ENCODE measurements around the gene ENHO. TPM values are rescaled to one million over a fixed set of nuclear protein-coding genes. Genes with fewer than 3 reads are reported as not detected.

Gene ENHO
- total RNA-seq (under 1 TPM in 6 of 10 donors, not detected in 4; 0.32 to 0.64 (median 0.42) TPM), polyA plus RNA-seq (1 to 10 TPM in 1 of 2 donors, under 1 TPM in 1; 0.46 to 1.2 TPM)
- long read RNA-seq, donor 1, result 0 reads
- long read RNA-seq, donor 2, partial matches to known transcripts, result 0 of 2 reads
- long read RNA-seq, donor 2, other reads (novel, unspliced or antisense), result 0 of 2 reads
- long read RNA-seq, donor 3, result 0 reads

DNA sequence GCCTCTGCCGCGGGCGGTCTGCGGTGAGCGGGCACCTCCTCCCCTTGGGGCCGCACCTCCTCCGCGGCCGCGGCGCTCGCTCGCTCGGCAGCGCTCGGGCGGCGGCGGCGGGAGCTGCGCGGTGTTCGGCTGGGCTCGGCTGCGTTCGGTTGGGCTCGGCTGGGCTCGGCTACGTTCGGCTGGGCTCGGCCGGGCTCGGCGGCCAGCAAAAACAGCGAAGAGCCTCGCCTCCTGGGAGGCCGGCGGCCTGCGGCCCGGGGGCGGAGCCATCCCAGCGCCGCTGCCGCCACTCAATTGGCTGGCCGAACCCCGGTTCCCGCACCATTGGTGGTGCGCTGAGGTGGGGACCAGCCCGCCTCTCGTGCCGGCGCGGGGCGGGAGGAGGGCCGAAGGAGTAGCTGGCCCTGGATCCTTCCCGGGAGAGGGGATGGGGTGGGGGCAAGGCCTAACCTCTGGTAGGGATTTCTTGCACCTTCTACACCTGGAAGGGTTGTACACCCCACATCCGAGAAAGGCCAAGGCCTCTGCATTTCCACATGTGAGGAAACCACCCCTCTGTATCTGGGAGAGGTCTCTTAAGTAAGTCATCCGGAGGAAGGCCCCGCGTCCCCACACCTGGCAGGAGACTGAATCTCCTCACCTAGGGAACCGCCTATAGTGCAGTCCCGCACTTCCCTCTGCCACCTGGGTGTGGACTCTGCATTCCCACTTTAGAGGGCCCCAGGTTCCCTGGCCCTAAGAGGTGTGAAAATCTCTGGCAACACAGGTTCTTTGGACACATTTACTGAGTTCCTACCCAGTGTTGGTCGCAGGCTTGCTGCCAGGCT lies at the start of gene ENHO:
ENHO (minus strand) TSS at position 20 of the 827 bp plus-strand sequence. CDS start 1,295 bp downstream, outside the sequence.
- Histone ChIP-seq H3K9me3 (no peaks in the 10 kb centered on the region), H3K27me3 (peaks cover 0 to 25% (median 0%) of the 10 kb centered on the region in 7 donors), H3K4me3 (peak within 1 kb of the TSS in 9 of 10 donors; percentile 43 to 55 (median 48)), H3K36me3 (no peaks in the 10 kb centered on the region), H3K4me1 (peaks cover 0 to 10% (median 8%) of the 10 kb centered on the region in 9 donors), H3K27ac (no peak within 1 kb of the TSS)
- peak; percentile 84 to 91 for DNase-seq
- TF ChIP-seq CTCF (IDR thresholded peaks at IDR 0.05), result peak in 1 of 9 donors; percentile 11
- WGBS, 2 donors, result 5% methylated on average over 62 to 63 of the region's 63 CpGs
- peak; percentile 97 to 99 (median 98) for ATAC-seq
- intact Hi-C loops (cut with DNase I), result loop anchor here in 1 of 10 donors (2.0 kb wide), 1 partner anchor 64 kb away; the partner anchor contains the start of genes DNAI1 and FAM219A

DNA sequence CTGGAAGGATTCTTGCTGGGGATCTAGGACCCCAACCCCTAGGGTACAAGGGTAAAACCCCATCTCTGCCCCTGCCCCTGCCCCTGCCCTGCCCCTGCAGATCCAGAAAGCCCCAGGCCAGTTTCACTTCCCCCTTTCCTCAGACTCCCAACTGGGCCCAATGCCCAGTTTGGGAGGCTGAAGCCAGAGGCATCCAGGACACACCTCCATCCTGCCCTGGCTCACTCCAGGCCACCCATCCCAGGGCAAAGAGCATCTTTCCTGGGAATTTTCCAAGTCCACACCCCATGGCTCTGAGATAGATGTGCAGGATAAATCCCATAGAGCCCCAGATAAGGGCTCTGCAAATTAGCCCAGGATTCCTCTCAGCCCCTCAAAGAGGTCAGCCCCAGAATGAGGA lies 49.3 kb upstream of the ENHO start:
- H3K4me3 ChIP-seq, result no peak overlapping the region
- no peaks in the 10 kb centered on the region for H3K36me3 ChIP-seq
- no peak overlapping the region for H3K27ac ChIP-seq
- peaks cover 0 to 14% (median 4%) of the 10 kb centered on the region in 7 donors for H3K27me3 ChIP-seq
- TF ChIP-seq CTCF (IDR thresholded peaks at IDR 0.05), result no peak
- intact Hi-C loops (cut with DNase I), result no loop called here
- peaks cover 0 to 7% (median 0%) of the 10 kb centered on the region in 9 donors for H3K4me1 ChIP-seq
- no peaks in the 10 kb centered on the region for H3K9me3 ChIP-seq
- DNase-seq (peak in 1 of 2 donors; percentile 6), ATAC-seq (no peak)

DNA sequence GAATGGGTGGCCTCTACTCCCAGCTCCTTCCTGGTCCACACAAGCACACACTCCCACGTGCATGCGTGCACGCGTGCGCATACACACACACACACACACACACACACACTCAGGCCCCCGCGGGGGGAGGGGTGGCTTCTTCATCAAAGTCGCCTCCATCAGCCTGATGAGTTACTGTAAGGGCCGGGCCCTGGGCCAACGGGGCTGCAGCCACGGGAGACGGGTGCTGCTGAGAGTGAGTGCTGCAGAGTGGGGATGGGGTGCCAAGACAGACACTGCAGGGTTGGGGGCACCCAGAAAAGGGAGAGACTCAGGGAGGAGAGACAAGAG lies 48.7 kb upstream of the ENHO start:
- Histone ChIP-seq H3K27ac (no peak overlapping the region), H3K4me1 (peaks cover 0 to 7% (median 0%) of the 10 kb centered on the region in 9 donors), H3K9me3 (no peaks in the 10 kb centered on the region), H3K27me3 (peaks cover 0 to 13% (median 6%) of the 10 kb centered on the region in 7 donors), H3K4me3 (no peak overlapping the region), H3K36me3 (no peaks in the 10 kb centered on the region)
- no peak for TF ChIP-seq CTCF (IDR thresholded peaks at IDR 0.05)
- WGBS, 2 donors, result 64 to 71% methylated on average over 12 of the region's 12 CpGs
- intact Hi-C loops (cut with DNase I), result no loop called here
- ATAC-seq, result peak in 1 of 8 donors; percentile 21
- DNase-seq, result peak in 1 of 2 donors; percentile 3

DNA sequence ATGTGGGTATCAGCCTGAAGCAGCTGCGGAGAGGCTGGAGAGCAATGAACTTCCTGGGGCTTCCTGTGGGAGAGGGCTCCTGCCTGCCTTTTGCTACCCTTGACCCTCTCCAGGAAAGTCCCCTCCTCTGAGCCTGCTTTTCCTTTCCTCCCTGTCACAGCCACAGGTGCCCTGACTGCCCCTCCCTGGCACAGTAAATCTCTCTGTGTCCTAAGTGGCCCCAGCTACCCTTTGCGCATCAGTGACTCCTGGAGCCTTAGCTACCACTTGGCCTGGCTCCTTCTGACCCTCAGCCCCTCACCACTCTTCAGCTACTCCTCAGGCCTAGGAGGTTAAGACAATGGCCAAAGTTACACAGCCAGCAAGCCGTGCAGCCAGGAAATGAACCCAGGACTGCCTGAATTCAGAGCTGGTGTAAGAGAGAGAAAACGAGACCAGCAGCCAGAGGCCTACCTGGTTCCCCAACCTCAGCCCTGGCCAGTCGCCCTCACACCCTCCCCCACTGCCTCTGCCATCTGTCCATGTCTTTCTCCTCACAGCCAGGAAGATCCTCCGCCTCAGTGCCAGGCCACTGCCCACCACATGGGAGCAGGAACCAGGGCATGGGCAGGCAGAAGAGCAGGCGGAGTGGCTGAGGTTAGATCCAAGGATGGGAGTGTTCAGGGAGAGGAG lies 48.2 kb upstream of the ENHO start:
- no peaks in the 10 kb centered on the region for H3K36me3 ChIP-seq
- no peak overlapping the region for H3K27ac ChIP-seq
- 84 to 87% methylated on average over 7 of the region's 7 CpGs for WGBS, 2 donors
- DNase-seq (peak in 1 of 2 donors; percentile 2), ATAC-seq (peak in 2 of 8 donors; percentile 13)
- intact Hi-C loops (cut with DNase I), result no loop called here
- peaks cover 0 to 18% (median 6%) of the 10 kb centered on the region in 7 donors for H3K27me3 ChIP-seq
- H3K9me3 ChIP-seq, result no peaks in the 10 kb centered on the region
- no peak overlapping the region for H3K4me3 ChIP-seq
- peaks cover 0 to 7% (median 0%) of the 10 kb centered on the region in 9 donors for H3K4me1 ChIP-seq
- TF ChIP-seq CTCF (IDR thresholded peaks at IDR 0.05), result no peak
